ENCODE results near the gene CAPZB.
A peak's percentile ranks its signal among the peaks of the same experiment; 100 is the strongest.

CAPZB gene

DNA sequence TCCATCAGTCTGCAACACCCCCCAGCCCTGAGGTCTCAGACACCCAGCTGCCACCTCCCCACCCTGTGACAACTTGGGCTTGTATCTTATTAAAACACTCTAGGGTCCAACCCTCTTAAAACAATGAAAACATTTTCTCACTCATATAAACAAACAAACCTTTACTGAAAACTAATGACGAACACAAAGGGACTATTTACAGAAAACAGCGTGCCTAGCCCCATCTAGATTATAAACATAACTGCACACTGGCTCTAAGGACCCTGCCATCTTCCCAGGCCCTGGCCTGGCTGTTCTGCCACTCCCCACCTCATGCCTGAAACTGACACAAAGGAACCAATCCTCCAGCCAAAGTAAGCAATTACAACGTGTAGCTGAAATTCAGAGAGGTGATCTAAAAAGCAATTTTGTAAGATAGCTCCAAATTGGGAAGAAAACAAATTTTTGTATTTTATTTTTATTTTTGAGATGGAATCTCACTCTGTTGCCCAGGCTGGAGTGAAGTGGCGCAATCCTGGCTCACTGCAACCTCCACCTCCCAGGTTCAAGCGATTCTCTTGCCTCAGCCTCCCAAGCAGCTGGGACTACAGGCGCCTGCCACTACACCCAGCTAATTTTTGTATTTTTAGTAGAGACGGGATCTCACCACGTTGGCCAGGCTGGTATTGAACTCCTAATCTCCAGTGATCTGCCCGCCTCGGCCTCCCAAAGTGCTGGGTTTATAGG is 40.9 kb downstream of the CAPZB start:
- TF ChIP-seq, protein P1, sequence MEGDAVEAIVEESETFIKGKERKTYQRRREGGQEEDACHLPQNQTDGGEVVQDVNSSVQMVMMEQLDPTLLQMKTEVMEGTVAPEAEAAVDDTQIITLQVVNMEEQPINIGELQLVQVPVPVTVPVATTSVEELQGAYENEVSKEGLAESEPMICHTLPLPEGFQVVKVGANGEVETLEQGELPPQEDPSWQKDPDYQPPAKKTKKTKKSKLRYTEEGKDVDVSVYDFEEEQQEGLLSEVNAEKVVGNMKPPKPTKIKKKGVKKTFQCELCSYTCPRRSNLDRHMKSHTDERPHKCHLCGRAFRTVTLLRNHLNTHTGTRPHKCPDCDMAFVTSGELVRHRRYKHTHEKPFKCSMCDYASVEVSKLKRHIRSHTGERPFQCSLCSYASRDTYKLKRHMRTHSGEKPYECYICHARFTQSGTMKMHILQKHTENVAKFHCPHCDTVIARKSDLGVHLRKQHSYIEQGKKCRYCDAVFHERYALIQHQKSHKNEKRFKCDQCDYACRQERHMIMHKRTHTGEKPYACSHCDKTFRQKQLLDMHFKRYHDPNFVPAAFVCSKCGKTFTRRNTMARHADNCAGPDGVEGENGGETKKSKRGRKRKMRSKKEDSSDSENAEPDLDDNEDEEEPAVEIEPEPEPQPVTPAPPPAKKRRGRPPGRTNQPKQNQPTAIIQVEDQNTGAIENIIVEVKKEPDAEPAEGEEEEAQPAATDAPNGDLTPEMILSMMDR (IDR thresholded peaks at IDR 0.05; ENCODE audit: low read depth, low read length, missing control alignments), result no peak
- in situ Hi-C loops (cut with HindIII; ENCODE audit: low sequenced_read_pairs), result no loop called here
- DNase-seq (ENCODE audit: low read depth), result no peak
- H3K4me3 ChIP-seq (ENCODE audit: low read depth, low read length), result no peak overlapping the region

DNA sequence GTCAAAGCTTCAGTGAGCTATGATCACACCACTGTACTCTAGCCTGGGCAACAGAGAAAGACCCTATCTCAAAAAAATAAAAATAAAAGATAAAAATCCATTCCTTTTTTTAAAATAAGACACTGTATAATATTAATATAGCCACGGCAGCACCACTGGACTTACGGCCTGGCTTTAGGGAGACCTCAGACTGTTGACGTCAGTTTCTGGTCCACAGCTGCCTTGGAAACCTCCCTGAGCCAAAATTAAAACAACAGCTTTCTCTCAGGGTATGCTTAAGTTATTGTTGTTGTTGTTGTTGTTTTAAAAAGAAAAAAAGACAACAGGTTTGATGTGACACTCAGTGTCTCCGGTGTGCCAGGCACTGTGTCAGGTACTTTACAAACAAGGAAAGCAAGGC is 42.0 kb downstream of the CAPZB start:
- TF ChIP-seq, protein P1 (IDR thresholded peaks at IDR 0.05; ENCODE audit: low read depth, low read length, missing control alignments), result no peak
- in situ Hi-C loops (cut with HindIII; ENCODE audit: low sequenced_read_pairs), result no loop called here
- H3K4me3 ChIP-seq (ENCODE audit: low read depth, low read length), result no peak overlapping the region
- no peak for DNase-seq (ENCODE audit: low read depth)

DNA sequence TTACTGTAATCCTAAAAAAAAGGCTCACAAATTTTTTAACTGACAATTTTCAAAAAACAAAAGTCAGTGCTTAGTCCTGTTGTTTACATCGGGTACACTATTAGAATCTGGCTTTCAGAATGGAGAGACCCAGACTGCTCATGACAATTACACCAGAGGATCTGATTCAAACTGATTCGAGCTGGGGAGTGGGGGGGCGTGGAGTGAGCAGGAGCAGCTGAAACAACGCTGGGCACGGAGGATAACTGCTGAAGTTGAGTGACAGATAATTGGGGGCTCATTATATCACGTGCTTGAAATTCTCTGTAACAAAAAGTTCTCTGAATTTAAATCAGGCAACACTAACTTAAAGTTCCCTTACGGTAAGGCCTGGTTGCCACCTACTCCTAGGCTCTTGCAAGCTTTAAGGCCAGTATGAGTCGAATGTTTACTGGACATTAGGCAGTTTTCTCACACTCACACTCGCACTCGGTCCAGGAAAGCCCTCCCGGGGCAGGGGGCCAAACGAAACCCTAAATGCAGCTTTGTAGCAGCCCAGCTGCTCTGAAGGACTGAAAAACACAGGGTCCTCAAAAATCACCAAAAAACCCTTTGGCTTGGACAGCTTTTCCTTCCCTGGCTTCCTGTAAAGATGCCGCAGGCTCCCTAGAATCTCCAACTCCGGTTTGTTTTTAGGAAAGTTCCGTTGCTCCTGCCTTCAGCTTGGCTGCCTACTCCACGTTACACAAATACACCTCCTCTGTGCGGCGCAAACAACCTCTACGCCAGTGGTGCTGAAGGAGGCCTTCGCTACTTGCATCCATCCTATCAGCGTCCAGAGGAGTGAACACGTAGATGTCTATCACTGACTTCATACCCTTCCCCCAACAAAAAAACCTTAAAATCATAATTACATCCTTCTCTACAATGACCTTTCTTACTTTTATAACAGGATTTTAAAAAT is 42.9 kb downstream of the CAPZB start:
- H3K4me3 ChIP-seq (ENCODE audit: low read depth, low read length), result no peak overlapping the region
- TF ChIP-seq, protein P1 (IDR thresholded peaks at IDR 0.05; ENCODE audit: low read depth, low read length, missing control alignments), result no peak
- in situ Hi-C loops (cut with HindIII; ENCODE audit: low sequenced_read_pairs), result no loop called here
- DNase-seq (ENCODE audit: low read depth), result no peak

DNA sequence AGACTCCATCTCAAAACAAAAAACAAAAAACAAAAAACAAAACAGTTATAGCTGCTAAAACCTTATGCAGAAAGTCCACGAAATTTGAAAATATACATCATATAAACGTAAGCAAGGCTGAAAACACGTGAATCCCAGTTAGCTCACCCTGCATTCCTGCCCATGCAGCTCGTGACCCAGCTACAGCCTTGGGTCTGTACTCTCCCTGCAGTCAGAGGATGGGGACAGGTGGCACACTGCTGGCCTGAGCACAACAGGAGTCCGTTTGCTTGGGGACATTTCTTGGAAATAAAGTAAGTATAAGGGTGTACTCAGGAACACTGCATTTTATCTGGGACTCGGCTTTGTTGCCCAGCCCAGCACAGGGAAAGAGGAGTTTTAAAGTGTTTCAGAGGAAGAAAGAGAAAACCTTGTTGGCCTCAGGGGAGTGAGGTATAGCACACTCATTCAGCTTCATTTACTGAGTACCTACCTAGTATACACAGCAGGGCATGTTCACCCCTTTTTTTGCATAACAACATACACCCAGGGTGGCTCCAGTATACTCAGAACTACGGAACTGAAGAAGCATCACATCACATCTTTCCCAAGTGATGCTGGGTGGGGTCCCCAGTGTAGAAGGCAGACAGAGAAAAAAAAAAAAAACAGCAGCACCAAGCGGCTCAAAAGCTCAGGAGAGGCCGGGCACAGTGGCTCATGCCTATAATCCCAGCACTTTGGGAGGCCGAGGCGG is 44.1 kb downstream of the CAPZB start:
- no peak overlapping the region for H3K4me3 ChIP-seq (ENCODE audit: low read depth, low read length)
- TF ChIP-seq, protein P1 (IDR thresholded peaks at IDR 0.05; ENCODE audit: low read depth, low read length, missing control alignments), result no peak
- in situ Hi-C loops (cut with HindIII; ENCODE audit: low sequenced_read_pairs), result no loop called here

DNA sequence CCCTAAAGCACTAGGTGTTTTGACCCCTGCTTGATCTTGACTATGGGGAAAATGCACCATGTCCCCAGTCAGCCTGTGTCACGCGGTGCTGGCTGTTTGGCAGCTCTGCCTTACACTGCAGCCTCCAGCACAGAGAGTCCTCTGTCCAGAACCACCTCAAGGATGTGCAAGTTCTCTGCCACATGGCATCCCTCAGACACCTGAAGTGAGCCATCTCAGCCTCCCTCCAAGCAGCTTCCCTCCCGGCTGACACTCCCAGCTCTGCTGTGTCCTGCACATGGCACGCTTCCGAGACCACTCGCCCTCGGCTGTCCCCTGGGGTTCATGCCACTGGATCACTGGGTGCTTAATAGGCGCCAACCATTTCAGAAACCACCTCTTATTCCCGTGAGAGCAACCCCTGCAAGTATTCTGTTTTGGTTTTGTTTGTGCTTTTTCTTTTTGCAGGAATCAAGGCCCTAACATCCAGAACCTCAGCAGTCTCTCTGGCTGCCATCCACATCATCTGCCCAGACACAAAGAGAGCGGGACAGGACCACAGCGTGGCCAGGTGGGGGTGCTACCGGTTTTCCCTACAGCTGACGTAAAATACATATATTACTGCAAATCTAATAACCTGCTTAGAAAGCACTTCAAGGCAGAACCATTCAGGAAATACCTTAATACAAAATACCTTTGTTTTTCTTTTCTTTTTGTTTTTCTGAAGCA is 45.7 kb downstream of the CAPZB start:
- in situ Hi-C loops (cut with HindIII; ENCODE audit: low sequenced_read_pairs), result no loop called here
- H3K4me3 ChIP-seq (ENCODE audit: low read depth, low read length), result no peak overlapping the region
- TF ChIP-seq, protein P1 (IDR thresholded peaks at IDR 0.05; ENCODE audit: low read depth, low read length, missing control alignments), result peak; percentile 49
- no peak for DNase-seq (ENCODE audit: low read depth)

More for the DNA sequence above, 44.1 kb downstream of the CAPZB start:
- DNase-seq (ENCODE audit: low read depth), result no peak

Measured in astrocyte of the cerebellum (primary cell).